OCI-LY1 (cell line): ENCODE measurements around the gene CRB2.

Source experiments
- H2AFZ ChIP-seq: fragments of 200-600 bp; sonication (generic), shearing (Covaris generic); 2 replicates; pipeline ENCODE4 v1.6.0; 2014; ENCODE audit warnings: antibody characterized with exemption, mild to moderate bottlenecking, low read length
- H3F3A ChIP-seq: fragments of 200-600 bp; sonication (generic), shearing (Covaris generic); 2 replicates; pipeline ENCODE4 v1.6.0; 2014; ENCODE audit warnings: mild to moderate bottlenecking, antibody characterized with exemption, low read length, moderate library complexity; ENCODE audit not compliant: insufficient read depth
- H3K27ac ChIP-seq: fragments of 200-600 bp; sonication (generic); 2 replicates; pipeline ENCODE4 v1.5.1; 2014; ENCODE audit warnings: low read length, mixed run types, mild to moderate bottlenecking, low read depth; ENCODE audit not compliant: poor library complexity, severe bottlenecking
- H3K27me3 ChIP-seq: fragments of 200-600 bp; sonication (generic); 2 replicates; pipeline ENCODE4 v1.6.0; 2014; ENCODE audit warnings: antibody characterized with exemption, mild to moderate bottlenecking, low read length, moderate library complexity; ENCODE audit not compliant: insufficient read depth
- H3K36me3 ChIP-seq: fragments of 200-600 bp; sonication (generic); 2 replicates; pipeline ENCODE4 v1.6.1; 2014; ENCODE audit warnings: mild to moderate bottlenecking, antibody characterized with exemption, low read length, moderate library complexity, mixed read lengths; ENCODE audit not compliant: insufficient read depth
- H3K4me1 ChIP-seq: fragments of 200-600 bp; sonication (generic); 2 replicates; pipeline ENCODE4 v1.5.1; 2014; ENCODE audit warnings: mild to moderate bottlenecking, low read length, moderate library complexity; ENCODE audit not compliant: insufficient read depth, severe bottlenecking
- H3K4me2 ChIP-seq: fragments of 200-600 bp; sonication (generic), shearing (Covaris generic); 2 replicates; pipeline ENCODE4 v1.6.1; 2014; ENCODE audit warnings: low read length
- H3K4me3 ChIP-seq: fragments of 200-600 bp; sonication (generic); 2 replicates; pipeline ENCODE4 v1.5.1; 2014; ENCODE audit warnings: low read length, low read depth, mild to moderate bottlenecking, mixed read lengths; ENCODE audit not compliant: poor library complexity, severe bottlenecking
- H3K79me2 ChIP-seq: fragments of 200-600 bp; shearing (Covaris generic); 2 replicates; pipeline ENCODE4 v1.6.1; 2016; ENCODE audit warnings: mixed run types, low read length, mixed read lengths; ENCODE audit not compliant: insufficient read depth
- H3K9ac ChIP-seq: fragments of 200-600 bp; sonication (generic), shearing (Covaris generic); 2 replicates; pipeline ENCODE4 v1.6.1; 2014; ENCODE audit warnings: mild to moderate bottlenecking, low read length, mixed read lengths
- H3K9me2 ChIP-seq: fragments of 200-600 bp; sonication (generic), shearing (Covaris generic); 2 replicates; pipeline ENCODE4 v1.6.1; 2014; ENCODE audit warnings: low read depth, mild to moderate bottlenecking, low read length, mixed read lengths
- H3K9me3 ChIP-seq: fragments of 200-600 bp; shearing (Covaris generic); 2 replicates; pipeline ENCODE4 v1.6.1; 2014; ENCODE audit warnings: low read length, mixed read lengths
- H4K20me1 ChIP-seq: fragments of 200-600 bp; sonication (generic), shearing (Covaris generic); 2 replicates; pipeline ENCODE4 v1.6.0; 2016; ENCODE audit warnings: mild to moderate bottlenecking, low read length; ENCODE audit not compliant: insufficient read depth
- EZH2 ChIP-seq: fragments of 200-600 bp; sonication (generic), shearing (Covaris generic); IDR thresholded peaks from 2 replicates; pipeline ENCODE4 v1.8.0; 2017; ENCODE audit warnings: borderline replicate concordance, mixed run types, mild to moderate bottlenecking, antibody characterized with exemption, low read length, moderate library complexity, mixed read lengths
- TF ChIP-seq, protein P1 (sequence below): fragments of 200-600 bp; sonication (generic), shearing (Covaris generic); IDR thresholded peaks from 2 replicates; pipeline ENCODE4 v1.5.1; 2017; ENCODE audit warnings: mild to moderate bottlenecking, antibody characterized with exemption, low read length, moderate library complexity, mixed read lengths

The CRB2 gene

DNA sequence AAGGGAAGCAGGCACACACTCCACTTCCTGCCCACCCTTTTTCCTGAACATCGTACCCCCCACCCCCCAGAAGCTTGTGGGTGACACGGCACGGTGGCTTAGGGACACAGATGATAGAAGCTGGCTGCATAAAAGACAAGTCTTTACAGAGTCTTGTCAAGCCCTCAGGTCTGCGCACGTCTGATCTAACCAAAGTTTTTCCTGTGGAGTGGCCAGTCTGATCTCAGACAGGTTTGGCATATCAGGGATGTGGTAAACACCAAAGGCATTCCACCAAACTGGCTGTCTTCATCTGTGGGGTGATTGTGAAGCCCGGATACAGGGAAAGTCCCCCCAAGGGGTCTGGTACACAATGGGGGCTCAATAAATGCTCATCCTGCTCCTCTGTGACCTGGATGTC lies 50.0 kb downstream of the CRB2 start:
- H3K79me2 ChIP-seq, result no peaks in the 10 kb centered on the region
- H3K9ac ChIP-seq, result no peak overlapping the region
- no peaks in the 10 kb centered on the region for H3K4me1 ChIP-seq
- H2AFZ ChIP-seq, result no peak overlapping the region
- H3K9me3 ChIP-seq, result no peaks in the 10 kb centered on the region
- H3K9me2 ChIP-seq, result no peaks in the 10 kb centered on the region
- no peak overlapping the region for H3K4me3 ChIP-seq
- no peaks in the 10 kb centered on the region for H3F3A ChIP-seq
- no peaks in the 10 kb centered on the region for H4K20me1 ChIP-seq
- H3K36me3 ChIP-seq, result no peaks in the 10 kb centered on the region
- no peak overlapping the region for H3K4me2 ChIP-seq
- no peak for TF ChIP-seq EZH2
- TF ChIP-seq, protein P1, sequence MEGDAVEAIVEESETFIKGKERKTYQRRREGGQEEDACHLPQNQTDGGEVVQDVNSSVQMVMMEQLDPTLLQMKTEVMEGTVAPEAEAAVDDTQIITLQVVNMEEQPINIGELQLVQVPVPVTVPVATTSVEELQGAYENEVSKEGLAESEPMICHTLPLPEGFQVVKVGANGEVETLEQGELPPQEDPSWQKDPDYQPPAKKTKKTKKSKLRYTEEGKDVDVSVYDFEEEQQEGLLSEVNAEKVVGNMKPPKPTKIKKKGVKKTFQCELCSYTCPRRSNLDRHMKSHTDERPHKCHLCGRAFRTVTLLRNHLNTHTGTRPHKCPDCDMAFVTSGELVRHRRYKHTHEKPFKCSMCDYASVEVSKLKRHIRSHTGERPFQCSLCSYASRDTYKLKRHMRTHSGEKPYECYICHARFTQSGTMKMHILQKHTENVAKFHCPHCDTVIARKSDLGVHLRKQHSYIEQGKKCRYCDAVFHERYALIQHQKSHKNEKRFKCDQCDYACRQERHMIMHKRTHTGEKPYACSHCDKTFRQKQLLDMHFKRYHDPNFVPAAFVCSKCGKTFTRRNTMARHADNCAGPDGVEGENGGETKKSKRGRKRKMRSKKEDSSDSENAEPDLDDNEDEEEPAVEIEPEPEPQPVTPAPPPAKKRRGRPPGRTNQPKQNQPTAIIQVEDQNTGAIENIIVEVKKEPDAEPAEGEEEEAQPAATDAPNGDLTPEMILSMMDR, result no peak
- no peaks in the 10 kb centered on the region for H3K27me3 ChIP-seq
- H3K27ac ChIP-seq, result no peak overlapping the region

DNA sequence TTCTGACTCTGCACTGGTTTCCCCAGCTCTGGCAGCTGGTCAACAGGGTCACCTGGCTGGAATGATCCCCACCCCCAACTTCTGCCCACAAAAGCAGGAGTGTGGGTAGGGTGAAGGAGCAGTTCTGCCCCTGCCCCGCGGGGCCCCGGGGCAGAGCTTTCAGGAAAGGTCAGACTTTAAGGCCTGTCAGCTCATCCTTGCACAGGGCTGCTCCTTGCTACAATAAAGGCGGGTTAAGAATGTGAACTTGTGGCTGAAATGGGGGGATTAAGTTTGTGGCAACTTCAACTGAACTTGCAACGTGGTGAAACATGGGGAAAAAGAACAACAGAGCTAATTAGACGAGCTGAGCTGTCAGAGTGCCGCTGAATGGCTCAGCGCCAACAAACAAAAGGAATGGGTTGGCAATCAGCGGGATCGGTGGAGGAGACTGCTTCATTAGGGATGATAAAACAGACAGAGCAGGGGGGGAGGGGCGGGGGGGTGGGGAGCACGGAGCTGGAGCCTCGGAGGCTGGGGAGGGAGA lies 50.8 kb downstream of the CRB2 start:
- Histone ChIP-seq H3K4me2 (no peak overlapping the region), H3K4me1 (no peaks in the 10 kb centered on the region), H3F3A (no peaks in the 10 kb centered on the region), H3K9me3 (no peaks in the 10 kb centered on the region), H3K27ac (no peak overlapping the region), H3K79me2 (no peaks in the 10 kb centered on the region), H3K27me3 (no peaks in the 10 kb centered on the region), H3K9me2 (no peaks in the 10 kb centered on the region), H2AFZ (no peak overlapping the region), H3K36me3 (no peaks in the 10 kb centered on the region), H3K4me3 (no peak overlapping the region), H4K20me1 (no peaks in the 10 kb centered on the region), H3K9ac (no peak overlapping the region)
- TF ChIP-seq, protein P1, result no peak
- no peak for TF ChIP-seq EZH2

DNA sequence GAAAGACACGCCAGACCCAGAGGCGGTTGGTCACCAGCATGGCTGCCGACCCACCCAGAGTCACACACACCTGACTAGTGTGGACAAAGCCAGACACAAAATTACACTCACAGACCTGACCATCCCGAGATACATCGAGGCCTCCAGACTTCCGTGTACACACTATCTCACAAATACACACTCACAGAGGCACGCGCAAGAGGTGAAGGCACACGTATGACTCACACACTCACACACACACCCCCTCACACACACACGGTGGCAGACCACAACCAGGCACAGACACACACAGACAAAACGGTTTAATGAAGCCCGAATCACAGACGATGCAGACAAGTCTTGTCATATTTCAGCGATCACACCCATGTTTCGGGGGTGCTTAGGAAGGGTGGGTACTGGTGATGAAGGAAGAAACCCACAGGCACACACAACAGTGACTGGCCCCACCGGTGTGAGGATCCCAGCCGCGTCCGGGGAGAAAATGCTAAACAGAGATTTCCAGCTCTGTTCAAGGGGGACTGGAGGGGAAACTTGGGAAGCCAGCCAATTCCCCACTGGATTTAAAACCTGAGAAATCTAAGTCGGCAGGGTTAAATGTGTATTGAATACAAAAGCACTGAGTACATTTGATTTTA lies 51.3 kb downstream of the CRB2 start:
- TF ChIP-seq EZH2, result no peak
- TF ChIP-seq, protein P1, result no peak
- no peaks in the 10 kb centered on the region for H3F3A ChIP-seq
- H3K9ac ChIP-seq, result no peak overlapping the region
- no peaks in the 10 kb centered on the region for H3K9me3 ChIP-seq
- H2AFZ ChIP-seq, result no peak overlapping the region
- H3K79me2 ChIP-seq, result no peaks in the 10 kb centered on the region
- H3K27ac ChIP-seq, result no peak overlapping the region
- H3K4me3 ChIP-seq, result no peak overlapping the region
- H3K27me3 ChIP-seq, result no peaks in the 10 kb centered on the region
- no peaks in the 10 kb centered on the region for H3K4me1 ChIP-seq
- H3K36me3 ChIP-seq, result no peaks in the 10 kb centered on the region
- H4K20me1 ChIP-seq, result no peaks in the 10 kb centered on the region
- H3K4me2 ChIP-seq, result no peak overlapping the region
- H3K9me2 ChIP-seq, result no peaks in the 10 kb centered on the region
